OCI-M2 (cell line): Measurements from ENCODE around the gene GRN.
"Not testable (repeated sequence)": the region's sequence is repeated elsewhere in the genome, so short reads cannot be mapped to it uniquely, and the experiment has no call there.

Experiments used
- DNase-seq: peaks from one replicate; lab custom pipeline; 2025; ENCODE audit not compliant: unreplicated experiment; lab: John Stamatoyannopoulos, UW

Gene GRN

DNA sequence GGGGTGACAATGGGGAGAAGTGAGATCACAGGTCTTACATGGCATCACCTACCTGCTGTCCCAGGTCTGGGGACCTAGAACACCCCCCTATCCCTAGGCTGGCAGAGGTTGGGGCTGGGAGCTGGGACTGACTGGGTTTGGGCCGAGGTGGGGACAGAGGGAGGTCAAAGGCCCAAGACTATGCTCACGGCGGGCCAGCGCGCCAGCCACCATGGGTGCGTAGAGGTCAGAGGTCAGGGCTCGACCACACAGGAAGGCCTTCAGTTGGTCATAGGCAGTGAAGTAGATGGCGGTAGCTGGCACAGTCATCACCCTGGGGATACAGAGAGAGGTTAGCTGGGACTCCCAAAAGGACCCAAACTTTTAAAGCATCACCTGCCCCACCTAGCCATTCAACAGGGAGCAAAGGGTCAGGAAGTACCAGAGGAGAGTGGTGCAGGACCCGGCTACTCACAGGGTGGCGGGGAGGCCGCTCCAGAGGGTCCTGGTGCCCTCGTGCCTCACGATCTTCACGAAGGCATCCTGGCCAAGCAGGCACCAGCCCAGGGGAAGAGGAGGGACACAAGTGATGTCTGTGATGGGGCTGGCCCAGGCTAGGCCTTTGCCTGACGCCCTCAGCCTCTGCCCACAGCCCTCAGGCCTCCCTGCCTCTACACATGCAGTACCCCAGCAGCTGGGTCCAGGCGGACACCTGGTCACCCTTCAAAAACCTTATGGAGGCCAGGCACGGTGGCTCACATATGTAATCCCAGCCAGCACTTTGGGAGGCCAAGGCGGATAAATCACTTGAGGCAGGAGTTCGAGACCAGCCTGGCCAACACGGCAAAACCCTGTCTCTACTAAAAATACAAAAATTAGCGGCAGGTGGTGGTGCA lies 23.6 kb upstream of the GRN start:
- DNase-seq, result no peak

DNA sequence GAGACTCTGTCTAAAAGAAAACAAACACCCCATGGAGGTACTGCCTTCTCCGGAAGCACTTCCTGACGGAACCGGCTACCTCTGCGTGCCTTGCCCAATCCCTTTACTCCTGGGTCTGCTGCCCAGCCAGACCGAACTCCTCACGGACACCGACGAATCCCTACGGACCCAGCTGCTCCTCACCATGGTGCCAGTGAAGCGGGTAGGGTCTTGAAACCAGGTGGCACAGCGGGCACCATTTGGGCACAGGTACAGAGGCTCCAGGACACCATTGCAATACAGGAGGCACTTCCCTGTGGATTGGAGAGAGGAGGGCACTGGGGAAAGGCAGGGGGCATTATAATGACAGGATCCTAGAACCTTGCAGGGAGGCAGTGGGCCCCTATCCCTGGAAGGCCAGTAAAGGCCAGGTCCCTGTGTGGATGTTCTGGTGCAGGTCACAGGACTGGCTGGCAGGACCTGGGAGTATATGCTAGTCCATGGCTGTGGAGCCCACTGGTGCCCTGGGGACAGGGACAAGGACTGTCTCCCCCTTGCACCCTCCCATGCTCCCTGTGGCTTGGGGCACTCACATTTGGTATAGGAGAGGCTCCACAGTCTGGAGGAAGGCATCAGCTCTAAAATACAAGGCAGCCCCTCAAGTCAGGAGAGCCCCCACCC lies 22.7 kb upstream of the GRN start:
- no peak for DNase-seq

DNA sequence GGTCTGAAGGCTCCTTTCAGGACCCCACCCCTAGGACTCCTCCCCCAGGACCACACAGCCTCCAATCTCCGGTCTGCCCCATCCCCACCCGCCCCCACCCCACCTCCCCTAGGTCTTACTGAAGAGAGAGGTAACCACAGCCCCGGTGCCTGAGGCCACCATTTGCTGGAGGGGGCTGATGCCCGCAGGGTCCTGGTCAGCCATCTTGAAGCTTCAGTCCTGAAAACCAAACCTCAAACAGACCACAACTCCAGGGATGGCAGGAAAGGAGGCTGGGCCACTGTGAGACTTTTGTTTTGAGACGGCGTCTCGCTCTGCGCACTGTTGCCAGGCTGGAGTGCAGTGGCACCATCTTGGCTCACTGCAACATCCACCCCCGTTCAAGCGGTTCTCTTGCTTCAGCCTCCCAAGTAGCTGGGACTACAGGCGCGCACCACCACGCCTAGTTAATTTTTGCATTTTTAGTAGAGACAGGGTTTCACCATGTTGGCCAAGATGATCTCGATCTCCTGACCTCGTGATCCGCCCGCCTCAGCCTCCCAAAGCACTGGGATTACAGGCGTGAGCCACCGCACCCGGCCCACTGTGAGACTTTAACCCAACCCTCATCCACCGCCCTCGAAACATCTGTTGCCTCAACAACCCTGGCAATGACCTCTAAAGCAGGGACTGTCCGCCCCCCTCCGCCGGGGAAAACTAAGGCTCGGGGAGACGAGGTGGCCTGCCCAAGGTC lies 21.6 kb upstream of the GRN start:
- DNase-seq, result no peak

DNA sequence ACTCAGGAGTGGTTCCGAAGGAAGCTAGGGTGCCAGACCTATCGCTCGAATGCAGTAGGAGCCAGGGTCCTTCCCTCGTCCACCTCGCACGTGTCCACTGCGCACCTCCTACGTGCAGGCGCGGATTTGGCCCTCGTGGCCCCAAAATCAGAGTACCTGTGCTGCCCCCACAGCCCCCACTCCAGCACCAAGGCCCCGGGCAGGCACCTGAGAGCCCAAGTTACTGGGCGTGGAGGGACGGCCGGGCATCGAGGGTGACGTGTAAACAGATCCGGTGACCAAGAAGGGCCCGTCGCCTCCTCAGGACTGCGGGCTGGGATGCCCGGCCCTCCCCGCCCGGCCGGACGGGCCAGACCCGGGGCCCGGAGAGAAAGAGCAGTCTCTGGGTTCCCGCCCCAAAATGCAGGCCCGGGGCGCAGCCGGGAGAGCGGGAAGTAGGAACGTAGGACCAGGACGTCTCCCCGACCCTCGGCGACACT lies 21.0 kb upstream of the GRN start:
- DNase-seq, result no peak

DNA sequence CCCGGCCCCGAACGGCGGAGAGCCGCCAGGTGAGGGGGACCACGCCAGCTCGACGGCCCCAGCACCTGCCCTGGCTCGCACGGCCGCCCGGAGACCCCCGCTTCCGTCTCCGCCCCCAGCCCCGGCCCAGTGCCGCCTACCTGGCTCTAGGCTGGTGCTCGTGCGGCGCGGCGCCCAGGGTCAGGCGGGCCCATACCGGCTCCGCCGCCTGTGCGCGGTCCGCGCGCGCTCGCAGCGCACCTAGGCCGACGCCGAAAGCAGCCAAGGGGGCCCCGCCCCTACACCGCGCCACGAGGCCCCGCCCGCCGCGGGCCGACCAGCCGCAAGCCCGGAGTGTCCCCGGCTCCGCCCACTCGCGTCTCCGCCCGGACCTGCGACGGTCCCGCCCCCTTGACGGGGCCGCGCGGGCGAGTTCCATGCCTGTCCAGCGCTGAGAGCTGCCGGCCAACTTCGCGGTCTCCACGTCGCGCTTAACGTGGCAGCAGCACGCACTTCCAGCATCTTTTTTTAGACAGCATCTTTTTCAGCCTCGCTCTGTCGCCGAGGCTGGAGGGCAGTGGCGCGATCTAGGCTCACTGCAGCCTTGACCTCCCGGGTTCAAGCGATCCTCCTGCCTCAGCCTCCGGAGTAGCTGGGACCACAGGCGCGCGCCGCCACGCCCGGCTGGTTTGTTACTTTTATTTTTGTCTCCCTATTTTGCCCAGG lies 20.4 kb upstream of the GRN start, which contains the start of gene SLC25A39:
SLC25A39 (minus strand) TSS at position 253 of the 705 bp plus-strand sequence. CDS start 1,261 bp downstream, outside the sequence.
- no peak for DNase-seq

DNA sequence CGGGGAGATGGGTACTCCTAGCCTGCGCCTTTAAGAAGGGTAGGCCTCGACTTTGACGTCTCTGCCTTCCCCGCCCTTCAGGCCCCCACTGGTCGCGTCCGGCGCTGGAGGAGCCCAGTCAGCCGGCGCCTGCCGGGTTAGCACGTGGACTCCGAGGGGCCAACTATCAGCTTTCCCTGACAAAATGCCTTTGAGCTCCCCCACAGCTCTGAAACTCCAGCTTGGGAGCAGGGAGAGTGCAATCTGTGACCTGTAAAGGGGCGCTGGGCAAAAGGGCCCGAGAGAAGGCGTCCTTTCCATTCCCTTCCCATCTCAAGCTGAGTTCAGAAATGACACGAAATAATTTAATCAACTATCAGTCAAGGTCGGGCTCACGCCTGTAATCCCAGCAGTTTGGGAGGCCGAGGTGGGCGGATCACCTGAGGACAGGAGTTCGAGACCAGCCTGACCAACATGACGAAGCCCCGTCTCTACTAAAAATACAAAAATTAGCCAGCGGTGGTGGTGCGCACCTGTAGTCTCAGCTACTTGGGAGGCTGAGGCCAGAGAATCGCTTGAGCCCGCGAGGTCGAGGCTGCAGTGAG lies 18.1 kb upstream of the GRN start:
- DNase-seq, result no peak

DNA sequence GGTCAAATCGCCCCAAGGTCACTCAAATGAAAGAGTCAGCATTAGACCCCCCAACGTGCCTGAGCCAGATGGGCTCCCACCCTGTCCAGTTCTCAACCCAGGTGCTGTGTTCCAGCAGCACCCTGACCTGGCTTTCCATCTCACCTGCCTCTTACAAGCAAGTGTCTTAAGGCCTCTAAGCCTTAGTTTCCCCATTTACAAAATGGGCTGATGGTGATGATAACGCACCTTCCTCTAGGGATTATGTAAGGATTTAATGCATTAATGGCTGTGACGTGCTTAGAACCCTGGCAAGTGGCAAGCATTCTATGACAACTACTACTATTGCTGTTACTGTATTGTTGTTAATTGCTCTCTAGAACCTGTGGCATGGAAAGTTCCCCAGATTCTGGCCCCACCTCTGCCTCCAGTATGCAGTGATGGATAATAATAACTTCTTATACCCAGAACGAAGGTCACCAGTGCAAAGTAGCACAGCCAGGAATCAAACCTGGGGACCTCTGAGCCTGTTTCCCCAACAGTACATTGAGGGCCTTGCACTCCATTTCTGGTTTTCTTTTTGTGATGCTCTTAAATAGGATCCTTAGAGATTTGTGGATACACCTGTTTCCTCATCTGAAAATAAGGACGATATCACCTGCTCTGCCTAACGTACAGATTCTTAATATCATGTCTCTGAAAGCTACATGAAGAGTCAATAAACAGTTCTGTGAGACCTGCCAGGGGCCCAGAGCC lies 17.2 kb upstream of the GRN start:
- DNase-seq, result no peak

DNA sequence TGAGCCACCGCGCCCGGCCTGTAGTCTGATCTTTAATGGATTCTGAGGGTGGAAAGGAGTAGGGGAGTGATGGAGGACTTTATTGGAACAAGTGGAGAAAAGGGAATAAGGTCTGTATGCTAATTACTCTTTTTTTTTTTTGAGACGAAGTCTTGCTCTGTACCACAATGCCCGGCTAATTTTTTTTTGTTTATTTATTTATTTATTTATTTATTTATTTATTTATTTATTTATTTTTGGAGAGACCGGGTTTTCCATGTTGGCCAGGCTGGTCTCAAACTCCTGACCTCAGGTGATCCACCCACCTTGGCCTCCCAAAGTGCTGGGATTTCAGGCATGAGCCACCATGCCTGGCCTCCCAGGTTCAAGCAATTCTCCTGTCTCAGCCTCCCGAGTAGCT lies 15.6 kb upstream of the GRN start:
- not testable (repeated sequence) for DNase-seq

DNA sequence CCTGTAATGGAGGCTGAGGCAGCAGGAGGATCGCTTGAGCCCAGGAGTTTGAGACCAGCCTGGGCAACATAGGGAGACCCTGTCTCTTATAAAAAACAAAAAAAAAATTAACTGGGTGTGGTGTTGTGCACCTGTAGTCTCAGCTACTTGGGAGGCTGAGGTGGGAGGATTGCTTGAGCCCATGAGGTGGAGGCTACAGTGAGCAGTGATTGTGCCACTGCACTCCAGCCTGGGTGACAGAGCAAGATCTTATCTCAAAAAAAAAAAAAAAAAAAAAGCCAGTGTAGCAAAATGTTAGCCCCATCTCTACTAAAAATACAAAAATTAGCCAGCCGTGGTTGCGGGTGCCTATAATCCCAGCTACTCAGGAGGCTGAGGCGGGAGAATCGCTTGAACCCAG lies 14.8 kb upstream of the GRN start:
- not testable (repeated sequence) for DNase-seq

DNA sequence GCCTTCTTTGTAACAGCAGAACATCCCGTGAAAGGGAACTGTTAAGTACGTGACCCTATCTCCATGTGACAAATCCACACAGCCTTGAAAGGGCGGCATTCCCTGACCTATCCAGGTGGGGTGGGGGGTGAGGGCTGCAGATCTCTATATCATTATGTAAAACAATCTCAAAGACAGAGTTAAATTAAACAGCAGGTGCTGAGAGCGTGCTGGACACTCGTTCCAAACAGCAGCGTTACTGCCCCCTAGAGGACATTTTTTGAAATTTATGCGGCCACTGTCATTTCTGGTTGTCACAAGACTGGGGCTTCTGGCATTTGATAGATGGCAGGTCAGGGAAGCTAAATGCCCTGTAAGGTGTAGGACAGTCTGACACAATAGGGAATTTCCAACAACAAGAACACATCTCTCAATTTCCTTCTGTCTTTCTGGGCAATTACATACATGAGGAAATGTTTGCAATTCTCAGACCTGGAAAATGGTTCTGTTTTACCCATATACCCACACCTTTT lies 13.8 kb upstream of the GRN start:
- DNase-seq, result peak; percentile 66

DNA sequence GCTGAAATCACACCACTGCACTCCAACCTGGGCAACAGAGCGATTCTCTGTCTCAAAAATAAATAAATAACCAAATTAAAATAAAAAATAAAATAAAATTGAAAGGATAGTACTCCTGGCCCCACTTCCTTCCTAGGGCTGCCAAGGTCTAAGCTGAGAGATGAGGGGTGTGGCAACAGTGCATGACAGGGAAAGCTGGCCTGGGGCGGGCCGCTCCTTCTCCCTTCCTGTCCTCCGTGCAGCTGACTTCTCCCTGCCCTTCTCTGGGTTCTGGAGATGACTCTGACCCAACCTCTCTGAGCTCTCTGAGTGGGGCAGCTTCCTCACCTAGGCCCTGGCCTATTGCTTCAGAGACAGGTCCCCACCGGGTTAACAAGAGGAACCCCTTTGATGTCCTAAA lies 11.7 kb upstream of the GRN start:
- no peak for DNase-seq

DNA sequence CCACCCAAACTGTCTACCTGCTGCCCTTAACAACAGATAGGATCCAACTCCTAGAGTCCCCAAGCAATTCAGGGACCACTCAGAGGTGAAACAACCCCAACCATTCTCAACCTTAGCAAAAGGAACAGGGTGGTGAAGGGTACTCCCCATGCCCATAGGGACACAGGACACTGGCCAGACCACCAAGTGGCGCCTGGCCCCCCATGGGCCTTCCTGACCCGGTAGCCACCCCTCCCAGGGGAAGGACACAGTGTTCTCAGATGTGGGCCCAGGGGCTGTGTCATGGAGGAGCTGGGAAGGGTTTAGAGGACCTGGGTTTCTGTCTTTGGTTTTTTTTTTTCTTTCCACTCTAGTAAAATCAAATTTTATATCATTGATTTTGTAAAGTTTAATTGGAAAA lies 10.8 kb upstream of the GRN start:
- DNase-seq, result no peak

DNA sequence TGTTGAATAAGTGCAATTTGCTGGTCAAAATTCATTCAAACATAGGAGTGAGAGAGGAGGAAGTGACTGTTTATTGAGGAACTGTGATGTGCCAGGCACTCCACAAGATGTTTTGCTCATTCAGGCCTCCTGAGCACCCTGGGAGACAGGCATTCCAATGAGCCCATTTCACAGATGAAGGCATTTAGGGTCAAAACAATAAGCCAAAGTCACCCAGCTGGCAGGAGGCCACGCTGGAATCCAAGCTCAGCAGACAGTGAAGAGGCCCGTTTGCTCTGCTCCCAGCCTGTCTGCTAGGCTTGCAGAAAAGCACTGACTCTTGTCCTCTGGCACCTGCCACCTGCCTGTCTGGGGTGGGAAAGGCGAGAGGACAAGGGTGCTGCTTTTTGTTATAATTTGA lies 10.4 kb upstream of the GRN start:
- DNase-seq, result no peak

DNA sequence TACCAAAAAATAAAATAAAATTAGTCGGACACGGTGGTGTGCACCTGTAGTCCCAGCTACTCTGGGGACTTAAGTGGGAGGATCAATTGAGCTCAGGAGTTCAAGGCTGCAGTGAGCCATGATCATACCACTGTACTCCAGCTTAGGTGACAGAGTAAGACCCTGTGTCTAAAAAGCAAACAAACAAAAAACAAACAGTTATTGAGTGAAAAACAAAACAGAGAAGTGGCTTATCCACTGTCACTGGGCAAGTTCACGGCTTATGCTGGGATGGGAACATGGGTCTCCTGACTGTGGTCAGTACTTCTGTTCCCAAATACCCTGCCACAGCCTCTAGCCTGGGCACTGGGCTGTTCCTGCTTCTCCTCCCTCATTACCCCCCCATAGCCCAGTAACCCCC lies 9.5 kb upstream of the GRN start:
- DNase-seq, result no peak

DNA sequence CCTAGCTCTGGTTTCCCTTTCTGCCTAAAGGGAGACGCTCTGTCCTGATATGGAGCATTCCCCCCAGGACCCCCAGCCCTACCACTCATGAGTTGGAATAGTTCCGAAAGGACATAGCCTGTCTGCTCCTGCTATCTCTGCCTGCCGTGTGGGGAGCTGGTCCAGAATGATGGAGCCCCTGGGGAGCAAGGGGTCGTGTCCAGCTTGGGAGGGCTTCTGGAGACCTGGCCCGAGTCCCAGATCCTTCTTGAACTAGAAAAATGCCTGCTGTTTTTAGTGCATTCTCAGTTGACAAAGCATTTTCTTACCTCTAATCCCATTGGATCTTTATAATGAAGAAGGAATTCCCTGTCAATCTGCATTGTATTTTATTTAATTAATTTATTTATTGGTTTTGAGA lies 9.1 kb upstream of the GRN start:
- no peak for DNase-seq

DNA sequence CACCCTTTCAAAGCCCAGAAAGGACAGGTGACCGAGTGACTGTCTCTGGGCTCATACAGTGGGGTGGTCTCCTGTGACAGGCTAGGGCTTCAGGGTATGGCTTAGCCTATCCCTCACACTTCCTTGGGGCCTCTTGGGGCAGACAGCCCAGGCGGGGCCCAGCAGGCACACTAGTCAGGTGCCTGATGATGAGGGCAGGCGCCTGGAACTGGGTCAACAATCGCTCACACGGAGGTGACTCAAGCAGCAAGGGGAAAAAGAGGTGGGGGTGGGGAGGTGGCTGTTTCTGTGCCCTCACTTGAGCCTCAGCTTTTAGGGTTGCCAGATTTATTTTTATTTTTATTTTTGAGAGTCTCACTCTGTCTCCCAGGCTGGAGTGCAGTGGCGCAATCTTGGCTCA lies 6.4 kb upstream of the GRN start:
- no peak for DNase-seq

DNA sequence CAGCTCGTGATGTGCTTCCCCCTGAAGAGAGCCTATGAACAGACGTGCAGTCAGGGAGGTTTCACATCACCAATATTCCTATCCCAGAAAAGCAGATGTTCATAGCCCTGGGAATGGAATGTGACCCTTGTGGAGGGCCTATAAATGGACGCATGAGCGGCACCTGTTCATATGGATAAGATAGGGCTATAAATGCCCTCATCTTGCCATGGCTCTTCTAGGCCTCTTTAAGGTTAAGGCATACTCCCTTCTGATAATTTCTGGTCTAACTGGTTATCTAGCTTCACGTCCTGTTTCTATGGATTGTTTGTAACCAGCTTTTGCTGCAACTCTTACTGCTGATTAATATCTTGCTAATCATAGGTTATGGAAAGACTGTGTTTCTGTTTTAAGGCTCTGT lies 4.5 kb upstream of the GRN start:
- DNase-seq, result not testable (repeated sequence)

DNA sequence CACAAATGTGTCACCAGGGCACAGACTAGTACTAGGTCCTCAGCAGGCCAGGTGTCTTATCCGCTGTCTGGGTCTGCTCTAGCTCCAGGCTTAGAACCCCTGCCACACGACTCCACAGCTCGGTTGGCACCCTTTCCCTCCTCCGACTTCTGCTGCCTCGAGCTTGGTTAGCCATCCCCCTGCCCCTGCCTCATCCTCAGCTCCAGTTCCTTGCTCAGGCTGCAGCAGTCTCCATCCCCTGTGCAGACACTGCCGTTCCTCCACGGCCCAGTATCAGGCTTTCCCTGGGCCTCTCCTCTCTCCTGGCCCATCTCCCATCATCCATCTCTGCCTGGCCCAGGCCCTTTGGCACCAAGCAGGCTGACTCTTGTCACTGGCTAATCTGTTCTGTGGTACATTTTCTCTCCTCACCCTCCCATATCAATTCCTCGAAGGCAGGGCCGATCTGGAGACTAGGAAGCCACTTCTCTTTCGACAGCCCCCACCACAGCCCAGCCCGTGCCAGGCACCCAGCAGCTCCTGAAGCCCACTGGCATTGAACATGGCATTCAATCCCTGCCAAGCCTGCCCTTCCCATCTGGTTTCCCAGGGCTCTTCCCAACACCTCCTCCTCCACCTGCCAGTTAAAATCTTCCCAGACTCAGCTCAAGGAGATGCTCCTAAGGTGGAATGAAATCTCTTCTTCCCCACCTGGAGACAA lies 1.4 kb upstream of the GRN start:
- no peak for DNase-seq

DNA sequence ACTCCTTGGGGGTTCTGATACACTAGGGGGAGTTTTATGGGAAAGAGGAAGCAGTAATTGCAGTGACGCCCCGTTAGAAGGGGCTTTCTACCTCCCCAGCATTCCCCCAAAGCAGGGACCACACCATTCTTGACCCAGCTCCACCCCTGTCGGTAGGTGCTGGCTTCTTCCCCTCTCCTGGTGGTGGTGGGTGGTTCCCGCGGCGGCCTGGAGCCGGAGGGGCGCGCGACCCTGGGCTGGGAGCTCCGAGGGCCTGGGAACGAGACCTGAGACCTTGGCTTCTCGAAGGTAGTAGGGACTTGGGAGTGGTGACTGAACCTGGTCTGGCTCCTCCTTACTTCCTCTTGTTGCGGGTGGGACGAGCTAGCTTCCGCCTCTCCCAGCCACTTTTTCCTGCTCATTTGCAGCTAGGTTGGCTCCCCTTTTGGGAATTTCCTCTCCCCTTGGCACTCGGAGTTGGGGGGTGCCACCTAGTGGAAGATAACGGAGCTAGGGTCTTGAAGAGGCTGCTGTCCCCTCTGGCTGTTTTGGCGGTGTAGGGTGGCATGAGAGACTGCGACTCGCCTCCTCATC lies 438 bp downstream of the GRN start:
- DNase-seq, result no peak
